HL-60 (cell line): Measurements from ENCODE around the gene LY6G6D.

Source experiments
- CTCF ChIP-seq: IDR thresholded peaks from one replicate; pipeline ENCODE4 v1.5.1; 2011; ENCODE audit warnings: low read length, control low read depth, inconsistent platforms; ENCODE audit not compliant: insufficient read depth
- REST ChIP-seq: IDR thresholded peaks from 2 replicates; pipeline ENCODE4 v1.6.1; 2012; ENCODE audit warnings: low read depth; ENCODE audit not compliant: insufficient replicate concordance

DNA sequence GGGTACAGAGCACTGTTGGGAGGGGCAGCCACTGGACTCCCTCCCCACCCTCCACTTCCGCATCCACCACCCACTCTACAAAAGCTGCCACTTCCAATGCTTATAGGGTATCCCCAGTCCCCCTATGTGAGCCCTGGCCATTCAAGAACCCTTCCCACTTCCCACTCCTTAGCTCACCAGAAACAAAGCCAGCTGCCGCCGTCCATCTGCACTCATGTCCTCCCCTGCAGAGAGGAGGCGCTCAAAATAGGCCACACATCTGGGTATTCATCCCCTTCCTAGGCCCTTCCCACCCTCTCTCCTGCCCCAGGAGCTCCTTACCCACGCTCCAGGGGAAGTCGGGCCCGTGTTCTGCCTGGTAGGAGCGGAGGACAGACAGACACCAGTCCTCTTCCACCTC lies 27.8 kb upstream of the LY6G6D start:
- TF ChIP-seq CTCF, result no peak
- no peak for TF ChIP-seq REST
